HEK293T (cell line): Measurements from ENCODE around the gene TJAP1.

Experiments
- CTCF ChIA-PET: fragments of 350-600 bp; formaldehyde crosslinking; extraction: SDS; loops from one replicate; lab custom pipeline; 2021; ENCODE audit warnings: antibody characterized with exemption, inconsistent platforms; lab: Yijun Ruan, JAX
- POLR2A ChIA-PET: fragments of 350-600 bp; formaldehyde crosslinking; extraction: SDS; loops from one replicate; lab custom pipeline; 2020; ENCODE audit warnings: antibody characterized with exemption, inconsistent platforms; lab: Yijun Ruan, JAX
- DNase-seq: peaks from one replicate; pipeline ENCODE4 v3.0.0; 2012; ENCODE audit warnings: mixed read lengths; ENCODE audit errors: extremely low spot score
- ARNT ChIP-seq: fragments of 450-650 bp; IDR thresholded peaks from 2 replicates; pipeline ENCODE4 v1.6.1; 2017; ENCODE audit warnings: mild to moderate bottlenecking
- BHLHE40 ChIP-seq: fragments of 450-650 bp; IDR thresholded peaks from 2 replicates; pipeline ENCODE4 v1.6.1; 2016; ENCODE audit warnings: mild to moderate bottlenecking, moderate library complexity, borderline replicate concordance
- CTBP1 ChIP-seq: fragments of 450-650 bp; IDR thresholded peaks from 2 replicates; pipeline ENCODE4 v1.6.1; 2016; ENCODE audit warnings: borderline replicate concordance
- ELF4 ChIP-seq: fragments of 450-650 bp; IDR thresholded peaks from 2 replicates; pipeline ENCODE4 v1.6.1; 2017; ENCODE audit warnings: antibody characterized with exemption
- FOXA1 ChIP-seq: fragments of 450-650 bp; IDR thresholded peaks from 2 replicates; pipeline ENCODE4 v1.6.1; 2016; ENCODE audit warnings: mild to moderate bottlenecking
- FOXK2 ChIP-seq: fragments of 450-650 bp; IDR thresholded peaks from 2 replicates; pipeline ENCODE4 v1.6.1; 2016; ENCODE audit warnings: mild to moderate bottlenecking
- FOXM1 ChIP-seq: fragments of 450-650 bp; IDR thresholded peaks from 2 replicates; pipeline ENCODE4 v1.6.1; 2017; ENCODE audit warnings: mild to moderate bottlenecking, borderline replicate concordance
- HDGF ChIP-seq: fragments of 450-650 bp; IDR thresholded peaks from 2 replicates; pipeline ENCODE4 v1.6.1; 2017; ENCODE audit warnings: antibody characterized with exemption, borderline replicate concordance
- L3MBTL2 ChIP-seq: fragments of 450-650 bp; conservative IDR thresholded peaks from 2 replicates; pipeline ENCODE4 v1.6.1; 2016; ENCODE audit warnings: mild to moderate bottlenecking
- LEF1 ChIP-seq: fragments of 450-650 bp; IDR thresholded peaks from 2 replicates; pipeline ENCODE4 v1.6.1; 2017; ENCODE audit warnings: mild to moderate bottlenecking, borderline replicate concordance
- NFRKB ChIP-seq: fragments of 450-650 bp; IDR thresholded peaks from 2 replicates; pipeline ENCODE4 v1.6.1; 2016; ENCODE audit warnings: mild to moderate bottlenecking, moderate library complexity
- SP1 ChIP-seq: fragments of 450-650 bp; IDR thresholded peaks from 2 replicates; pipeline ENCODE4 v1.6.1; 2017
- SUZ12 ChIP-seq: fragments of 450-650 bp; IDR thresholded peaks from 2 replicates; pipeline ENCODE4 v1.6.1; 2016; ENCODE audit warnings: mild to moderate bottlenecking
- TARDBP ChIP-seq: fragments of 450-650 bp; IDR thresholded peaks from 2 replicates; pipeline ENCODE4 v1.6.1; 2016
- ZNF384 ChIP-seq: fragments of 450-650 bp; IDR thresholded peaks from 2 replicates; pipeline ENCODE4 v1.6.1; 2016
- TF ChIP-seq, protein P1 (sequence below): fragments of 450-650 bp; IDR thresholded peaks from 2 replicates; pipeline ENCODE4 v1.6.1; 2016

TJAP1 gene

GRCh38 chr6:43434001-43434840 lies 43.1 kb upstream of the TJAP1 start:
- TF ChIP-seq SP1 = no peak
- TF ChIP-seq NFRKB = no peak
- no peak for TF ChIP-seq LEF1
- no peak for TF ChIP-seq ELF4
- TF ChIP-seq L3MBTL2 = no peak
- no peak for TF ChIP-seq TARDBP
- TF ChIP-seq SUZ12 = no peak
- TF ChIP-seq ZNF384 = no peak
- TF ChIP-seq BHLHE40 = no peak
- no peak for TF ChIP-seq FOXA1
- TF ChIP-seq HDGF = no peak
- TF ChIP-seq, protein P1, sequence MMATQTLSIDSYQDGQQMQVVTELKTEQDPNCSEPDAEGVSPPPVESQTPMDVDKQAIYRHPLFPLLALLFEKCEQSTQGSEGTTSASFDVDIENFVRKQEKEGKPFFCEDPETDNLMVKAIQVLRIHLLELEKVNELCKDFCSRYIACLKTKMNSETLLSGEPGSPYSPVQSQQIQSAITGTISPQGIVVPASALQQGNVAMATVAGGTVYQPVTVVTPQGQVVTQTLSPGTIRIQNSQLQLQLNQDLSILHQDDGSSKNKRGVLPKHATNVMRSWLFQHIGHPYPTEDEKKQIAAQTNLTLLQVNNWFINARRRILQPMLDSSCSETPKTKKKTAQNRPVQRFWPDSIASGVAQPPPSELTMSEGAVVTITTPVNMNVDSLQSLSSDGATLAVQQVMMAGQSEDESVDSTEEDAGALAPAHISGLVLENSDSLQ = no peak
- no peak for TF ChIP-seq CTBP1
- no peak for TF ChIP-seq FOXK2
- TF ChIP-seq ARNT = no peak
- no peak for TF ChIP-seq FOXM1
- CTCF ChIA-PET = no interaction called here

GRCh38 chr6:43434943-43435342 lies 42.4 kb upstream of the TJAP1 start:
- POLR2A ChIA-PET = interaction anchor here (1.1 to 1.7 kb wide), 2 partner anchors 8 to 9 kb away, joined by 3 to 5 read pairs; no protein-coding TSS in a partner anchor
- no peak for DNase-seq
- CTCF ChIA-PET = no interaction called here
- no peak for TF ChIP-seq FOXK2
- TF ChIP-seq LEF1 = no peak
- TF ChIP-seq CTBP1 = no peak
- no peak for TF ChIP-seq HDGF
- TF ChIP-seq ELF4 = no peak
- no peak for TF ChIP-seq BHLHE40
- TF ChIP-seq FOXM1 = no peak
- no peak for TF ChIP-seq NFRKB
- no peak for TF ChIP-seq ZNF384
- no peak for TF ChIP-seq L3MBTL2
- TF ChIP-seq ARNT = no peak
- no peak for TF ChIP-seq SUZ12
- no peak for TF ChIP-seq SP1
- TF ChIP-seq, protein P1 = no peak
- TF ChIP-seq FOXA1 = no peak
- TF ChIP-seq TARDBP = no peak

More at GRCh38 chr6:43434001-43434840, 43.1 kb upstream of the TJAP1 start:
- POLR2A ChIA-PET = interaction anchor here (0.9 to 1.7 kb wide), 2 partner anchors 9 to 64 kb away, joined by 3 to 5 read pairs; partner anchors contain the start of gene ZNF318
- DNase-seq = no peak

GRCh38 chr6:43435682-43436437 lies 41.5 kb upstream of the TJAP1 start:
- ChIA-PET POLR2A (interaction anchor here (1.1 to 3.3 kb wide), 3 partner anchors 9 to 72 kb away, joined by 3 to 18 read pairs (median 3); partner anchors contain the start of gene ABCC10), CTCF (interaction anchor here (1.5 kb wide), 1 partner anchor 71 kb away, joined by 3 read pairs; no protein-coding TSS in a partner anchor)
- no peak for TF ChIP-seq TARDBP
- no peak for TF ChIP-seq LEF1
- TF ChIP-seq FOXA1 = no peak
- no peak for TF ChIP-seq ELF4
- no peak for TF ChIP-seq CTBP1
- TF ChIP-seq SUZ12 = no peak
- TF ChIP-seq ARNT = no peak
- no peak for TF ChIP-seq FOXK2
- no peak for TF ChIP-seq BHLHE40
- TF ChIP-seq NFRKB = no peak
- TF ChIP-seq L3MBTL2 = no peak
- TF ChIP-seq ZNF384 = no peak
- no peak for TF ChIP-seq SP1
- no peak for DNase-seq

GRCh38 chr6:43436577-43437282 lies 40.6 kb upstream of the TJAP1 start:
- ChIA-PET POLR2A (interaction anchor here (1.2 to 3.3 kb wide), 2 partner anchors 9 to 71 kb away, joined by 3 to 18 read pairs; partner anchors contain the start of gene ABCC10), CTCF (interaction anchor here (0.6 to 1.5 kb wide), 2 partner anchors 70 to 322 kb away, joined by 3 read pairs; no protein-coding TSS in a partner anchor)
- TF ChIP-seq CTBP1 = no peak
- TF ChIP-seq SUZ12 = no peak
- TF ChIP-seq FOXK2 = no peak
- no peak for TF ChIP-seq BHLHE40
- no peak for TF ChIP-seq NFRKB
- no peak for TF ChIP-seq FOXM1
- TF ChIP-seq ZNF384 = no peak
- TF ChIP-seq, protein P1 = no peak
- DNase-seq = no peak
